Upper lobe of left lung (tissue), 4 donors: ENCODE results near the gene CNTNAP1.
A peak's percentile ranks its signal among the peaks of the same experiment; 100 is the strongest.

Source experiments
- EP300 ChIP-seq, 4 donors: sonication (generic); formaldehyde crosslinking; IDR thresholded peaks; one replicate each; pipeline ENCODE4 v1.5.1; 2017; ENCODE audit warnings: antibody characterized with exemption in 4 of 4, control low read depth in 2 of 4
- POLR2A ChIP-seq, 4 donors: fragments of 450-650 bp; IDR thresholded peaks; one replicate each; pipeline ENCODE4 v1.5.1; 2016 to 2017; ENCODE audit warnings: antibody characterized with exemption in 4 of 4, mild to moderate bottlenecking in 2 of 4
- POLR2AphosphoS5 ChIP-seq, 2 donors: sonication (generic); formaldehyde crosslinking; IDR thresholded peaks; one replicate each; pipeline ENCODE4 v1.5.1; 2017; ENCODE audit warnings: antibody characterized with exemption in 2 of 2
- TF ChIP-seq, protein P1 (sequence below), 6 experiments: fragments of 450-650 bp in 4 of 6; fragments of 200-600 bp in 2 of 6; sonication (generic) in 2 of 6; IDR thresholded peaks; one replicate each; pipeline ENCODE4 v1.5.1; 2016 to 2019; ENCODE audit warnings: antibody characterized with exemption in 6 of 6

DNA sequence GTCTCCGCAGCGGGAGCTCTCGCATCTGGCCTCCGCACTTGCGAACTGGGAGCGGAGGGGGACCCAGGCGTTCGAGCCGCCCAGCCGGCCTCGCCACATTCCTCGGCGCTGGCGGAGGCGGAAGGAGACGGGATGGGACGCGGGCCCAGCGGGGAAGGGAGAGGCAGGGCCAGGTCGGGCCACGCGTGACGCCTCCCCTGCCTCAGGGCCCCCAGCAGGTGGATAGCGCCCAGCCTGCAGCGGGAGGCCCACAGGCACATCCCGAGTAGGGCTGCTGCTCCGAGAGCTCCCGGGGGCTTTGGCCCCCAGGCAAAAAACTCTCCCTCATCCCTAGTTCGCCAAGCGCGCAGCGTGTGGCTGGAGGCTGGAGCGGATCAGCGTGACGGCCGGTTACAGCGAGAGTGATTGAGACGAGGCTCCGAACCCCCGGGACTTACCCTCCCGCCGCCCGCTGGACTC, 6.3 kb upstream of the CNTNAP1 start:
- TF ChIP-seq, protein P1, sequence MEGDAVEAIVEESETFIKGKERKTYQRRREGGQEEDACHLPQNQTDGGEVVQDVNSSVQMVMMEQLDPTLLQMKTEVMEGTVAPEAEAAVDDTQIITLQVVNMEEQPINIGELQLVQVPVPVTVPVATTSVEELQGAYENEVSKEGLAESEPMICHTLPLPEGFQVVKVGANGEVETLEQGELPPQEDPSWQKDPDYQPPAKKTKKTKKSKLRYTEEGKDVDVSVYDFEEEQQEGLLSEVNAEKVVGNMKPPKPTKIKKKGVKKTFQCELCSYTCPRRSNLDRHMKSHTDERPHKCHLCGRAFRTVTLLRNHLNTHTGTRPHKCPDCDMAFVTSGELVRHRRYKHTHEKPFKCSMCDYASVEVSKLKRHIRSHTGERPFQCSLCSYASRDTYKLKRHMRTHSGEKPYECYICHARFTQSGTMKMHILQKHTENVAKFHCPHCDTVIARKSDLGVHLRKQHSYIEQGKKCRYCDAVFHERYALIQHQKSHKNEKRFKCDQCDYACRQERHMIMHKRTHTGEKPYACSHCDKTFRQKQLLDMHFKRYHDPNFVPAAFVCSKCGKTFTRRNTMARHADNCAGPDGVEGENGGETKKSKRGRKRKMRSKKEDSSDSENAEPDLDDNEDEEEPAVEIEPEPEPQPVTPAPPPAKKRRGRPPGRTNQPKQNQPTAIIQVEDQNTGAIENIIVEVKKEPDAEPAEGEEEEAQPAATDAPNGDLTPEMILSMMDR (IDR thresholded peaks at IDR 0.05) = peak in 1 of 6 experiments; percentile 20
- TF ChIP-seq POLR2A (IDR thresholded peaks at IDR 0.05) = peak in 1 of 4 donors; percentile 58
- no peak for TF ChIP-seq EP300 (IDR thresholded peaks at IDR 0.05)
- TF ChIP-seq POLR2AphosphoS5 (IDR thresholded peaks at IDR 0.05) = peak in 1 of 2 donors; percentile 27
